HEK293 (cell line): ENCODE measurements around the gene SH2B2.
A peak's percentile ranks its signal among the peaks of the same experiment; 100 is the strongest.

Source experiments
- CTCF ChIA-PET: fragments of 350-600 bp; formaldehyde crosslinking; extraction: SDS; loops from one replicate; lab custom pipeline; 2021; ENCODE audit warnings: antibody characterized with exemption; lab: Yijun Ruan, JAX
- POLR2A ChIA-PET: fragments of 300-600 bp; formaldehyde crosslinking; extraction: SDS; loops from one replicate; lab custom pipeline; 2020; ENCODE audit warnings: antibody characterized with exemption, inconsistent platforms; lab: Yijun Ruan, JAX
- H3K27ac ChIP-seq: fragments of 200-500 bp; sonication (Bioruptor generic); 2 replicates; pipeline ENCODE4 v1.5.1; 2014; ENCODE audit warnings: low read depth, low read length, control low read depth, inconsistent platforms; ENCODE audit errors: extremely low read depth
- H3K36me3 ChIP-seq, 2 experiments: fragments of 200-500 bp in 1 of 2; sonication (Bioruptor generic) in 1 of 2; 1 replicate in 1 of 2; 2 replicates in 1 of 2; pipeline ENCODE4 v1.5.1; 2014 to 2017; ENCODE audit warnings: inconsistent platforms in 2 of 2, low read length in 2 of 2; ENCODE audit not compliant: control insufficient read depth in 2 of 2, insufficient read depth in 1 of 2
- H3K4me1 ChIP-seq: fragments of 200-500 bp; sonication (Bioruptor generic); 2 replicates; pipeline ENCODE4 v1.5.1; 2014; ENCODE audit warnings: mild to moderate bottlenecking, low read length, inconsistent platforms; ENCODE audit not compliant: control insufficient read depth, insufficient read depth
- H3K4me3 ChIP-seq: 2 replicates; pipeline ENCODE4 v1.5.1; 2011; ENCODE audit warnings: low read depth, mild to moderate bottlenecking, control low read depth, low read length, moderate library complexity
- H3K9me3 ChIP-seq: fragments of 200-500 bp; sonication (Bioruptor generic); 2 replicates; pipeline ENCODE4 v1.5.1; 2014; ENCODE audit warnings: low read depth, low read length, inconsistent platforms; ENCODE audit not compliant: control insufficient read depth, insufficient read depth
- EGR2 ChIP-seq: fragments of 450-650 bp; formaldehyde crosslinking; IDR thresholded peaks from 2 replicates; pipeline ENCODE4 v1.5.1; 2016; ENCODE audit warnings: low read depth, missing biosample characterization, missing genetic modification characterization
- GLIS1 ChIP-seq: fragments of 450-650 bp; formaldehyde crosslinking; IDR thresholded peaks from 2 replicates; pipeline ENCODE4 v1.5.1; 2016; ENCODE audit warnings: missing biosample characterization, missing genetic modification characterization
- GLIS2 ChIP-seq: fragments of 450-650 bp; formaldehyde crosslinking; IDR thresholded peaks from 2 replicates; pipeline ENCODE4 v1.5.1; 2016; ENCODE audit warnings: missing biosample characterization, missing genetic modification characterization
- MZF1 ChIP-seq: fragments of 450-650 bp; formaldehyde crosslinking; IDR thresholded peaks from 2 replicates; pipeline ENCODE4 v1.5.1; 2017; ENCODE audit warnings: missing biosample characterization, missing genetic modification characterization, borderline replicate concordance
- PRDM1 ChIP-seq: fragments of 450-650 bp; formaldehyde crosslinking; IDR thresholded peaks from 2 replicates; pipeline ENCODE4; 2016; ENCODE audit warnings: missing biosample characterization, missing genetic modification characterization
- YY2 ChIP-seq: fragments of 450-650 bp; formaldehyde crosslinking; IDR thresholded peaks from 2 replicates; pipeline ENCODE4 v1.5.1; 2016; ENCODE audit warnings: missing biosample characterization, missing genetic modification characterization
- ZFHX2 ChIP-seq: fragments of 450-650 bp; formaldehyde crosslinking; conservative IDR thresholded peaks from 2 replicates; pipeline ENCODE4 v1.5.1; 2016; ENCODE audit warnings: missing biosample characterization, missing genetic modification characterization
- ZIC2 ChIP-seq: fragments of 450-650 bp; formaldehyde crosslinking; IDR thresholded peaks from 2 replicates; pipeline ENCODE4 v1.5.1; 2016; ENCODE audit warnings: missing biosample characterization, missing genetic modification characterization
- ZNF544 ChIP-seq: fragments of 450-650 bp; formaldehyde crosslinking; IDR thresholded peaks from 2 replicates; pipeline ENCODE4 v1.5.0; 2017; ENCODE audit warnings: missing biosample characterization, missing genetic modification characterization
- ZNF600 ChIP-seq: fragments of 450-650 bp; formaldehyde crosslinking; IDR thresholded peaks from 2 replicates; pipeline ENCODE4 v1.5.1; 2016; ENCODE audit warnings: missing biosample characterization, missing genetic modification characterization
- ZNF639 ChIP-seq: fragments of 450-650 bp; formaldehyde crosslinking; IDR thresholded peaks from 2 replicates; pipeline ENCODE4 v1.5.1; 2016; ENCODE audit warnings: missing biosample characterization, missing genetic modification characterization
- TF ChIP-seq, protein P1 (sequence below): fragments of 450-650 bp; formaldehyde crosslinking; IDR thresholded peaks from 2 replicates; pipeline ENCODE4 v1.5.1; 2016; ENCODE audit warnings: missing biosample characterization, missing genetic modification characterization

The SH2B2 gene

GRCh38 chr7:102302025-102302424, 15.4 kb downstream of the SH2B2 start:
- CTCF ChIA-PET: interaction anchor here (0.6 kb wide), 1 partner anchor 26 kb away, joined by 3 read pairs; no protein-coding TSS in a partner anchor
- peaks cover 1% of the 10 kb centered on the region; the same call in 1 of the 2 replicates for H3K4me1 ChIP-seq

DNA sequence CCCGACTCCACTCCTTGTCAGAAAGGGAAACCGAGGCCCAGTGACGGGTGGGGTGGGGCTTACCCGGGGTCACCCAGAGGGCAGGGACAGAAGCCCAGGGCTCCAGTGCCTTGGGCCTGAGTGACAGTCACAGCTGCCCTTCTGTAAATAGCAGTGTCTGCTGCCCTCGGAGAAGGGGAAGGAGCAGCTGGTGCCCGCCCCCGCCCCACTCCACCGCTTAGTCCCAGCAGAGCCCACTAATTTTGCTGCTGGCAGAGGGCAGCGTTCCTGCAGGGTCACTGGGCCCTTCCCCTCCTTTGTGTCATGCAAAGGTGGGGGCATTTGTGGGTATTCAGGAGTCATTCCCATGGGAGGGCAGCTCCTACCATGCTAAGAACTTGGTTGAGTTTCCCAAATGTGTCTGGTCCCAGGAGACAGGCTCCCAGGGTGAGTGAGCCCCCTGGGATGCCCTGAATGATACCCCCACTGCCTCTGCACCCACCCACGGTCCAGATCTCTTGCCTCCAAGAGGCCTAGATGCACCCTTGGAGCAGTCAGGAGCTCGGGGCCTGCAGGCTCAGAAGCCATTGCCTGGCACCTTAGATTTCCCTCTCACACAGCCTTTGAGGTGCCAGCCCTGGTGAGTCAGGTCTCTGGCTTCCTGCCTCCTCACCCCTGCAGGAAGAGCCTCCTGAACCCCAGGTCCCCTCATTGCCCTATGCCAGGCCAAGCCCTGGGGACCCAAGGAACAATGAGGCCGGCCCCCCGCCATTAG, 17.2 kb downstream of the SH2B2 start:
- no peak overlapping the region for H3K27ac ChIP-seq
- peaks cover 7% of the 10 kb centered on the region; the same call in 1 of the 2 replicates for H3K4me1 ChIP-seq

More at GRCh38 chr7:102302025-102302424, 15.4 kb downstream of the SH2B2 start:
- TF ChIP-seq ZNF639 (tag by site-specific recombination) (no peak), YY2 (no peak), GLIS1 (tag by site-specific recombination) (peak; percentile 98), ZIC2 (peak; percentile 64), GLIS2 (tag by site-specific recombination) (peak; percentile 50; the same call in 1 of the 2 replicates)
- TF ChIP-seq, all 188 proteins: peak for 3
- POLR2A ChIA-PET: no interaction called here
- no peaks in the 10 kb centered on the region for H3K36me3 ChIP-seq
- no peaks in the 10 kb centered on the region for H3K9me3 ChIP-seq
- no peak overlapping the region for H3K27ac ChIP-seq
- H3K4me3 ChIP-seq: no peak overlapping the region

GRCh38 chr7:102304668-102305067, 18.0 kb downstream of the SH2B2 start:
- Histone ChIP-seq H3K36me3 (no peaks in the 10 kb centered on the region), H3K9me3 (no peaks in the 10 kb centered on the region), H3K27ac (no peak overlapping the region), H3K4me1 (peaks cover 7% of the 10 kb centered on the region; the same call in 1 of the 2 replicates), H3K4me3 (no peak overlapping the region)
- TF ChIP-seq ZIC2: peak; percentile 40
- no peak for TF ChIP-seq PRDM1 (tag by site-specific recombination)
- TF ChIP-seq ZNF544 (tag by site-specific recombination): no peak
- 0 out of 2 replicates have a peak, but pooled peaks have one; percentile 14 for TF ChIP-seq ZNF600 (tag by site-specific recombination)
- TF ChIP-seq, protein P1, sequence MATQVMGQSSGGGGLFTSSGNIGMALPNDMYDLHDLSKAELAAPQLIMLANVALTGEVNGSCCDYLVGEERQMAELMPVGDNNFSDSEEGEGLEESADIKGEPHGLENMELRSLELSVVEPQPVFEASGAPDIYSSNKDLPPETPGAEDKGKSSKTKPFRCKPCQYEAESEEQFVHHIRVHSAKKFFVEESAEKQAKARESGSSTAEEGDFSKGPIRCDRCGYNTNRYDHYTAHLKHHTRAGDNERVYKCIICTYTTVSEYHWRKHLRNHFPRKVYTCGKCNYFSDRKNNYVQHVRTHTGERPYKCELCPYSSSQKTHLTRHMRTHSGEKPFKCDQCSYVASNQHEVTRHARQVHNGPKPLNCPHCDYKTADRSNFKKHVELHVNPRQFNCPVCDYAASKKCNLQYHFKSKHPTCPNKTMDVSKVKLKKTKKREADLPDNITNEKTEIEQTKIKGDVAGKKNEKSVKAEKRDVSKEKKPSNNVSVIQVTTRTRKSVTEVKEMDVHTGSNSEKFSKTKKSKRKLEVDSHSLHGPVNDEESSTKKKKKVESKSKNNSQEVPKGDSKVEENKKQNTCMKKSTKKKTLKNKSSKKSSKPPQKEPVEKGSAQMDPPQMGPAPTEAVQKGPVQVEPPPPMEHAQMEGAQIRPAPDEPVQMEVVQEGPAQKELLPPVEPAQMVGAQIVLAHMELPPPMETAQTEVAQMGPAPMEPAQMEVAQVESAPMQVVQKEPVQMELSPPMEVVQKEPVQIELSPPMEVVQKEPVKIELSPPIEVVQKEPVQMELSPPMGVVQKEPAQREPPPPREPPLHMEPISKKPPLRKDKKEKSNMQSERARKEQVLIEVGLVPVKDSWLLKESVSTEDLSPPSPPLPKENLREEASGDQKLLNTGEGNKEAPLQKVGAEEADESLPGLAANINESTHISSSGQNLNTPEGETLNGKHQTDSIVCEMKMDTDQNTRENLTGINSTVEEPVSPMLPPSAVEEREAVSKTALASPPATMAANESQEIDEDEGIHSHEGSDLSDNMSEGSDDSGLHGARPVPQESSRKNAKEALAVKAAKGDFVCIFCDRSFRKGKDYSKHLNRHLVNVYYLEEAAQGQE: 0 out of 2 replicates have a peak, but pooled peaks have one; percentile 25
- ChIA-PET CTCF (no interaction called here), POLR2A (no interaction called here)

More for the DNA sequence above, 17.2 kb downstream of the SH2B2 start:
- ChIA-PET CTCF (no interaction called here), POLR2A (no interaction called here)
- TF ChIP-seq GLIS1 (tag by site-specific recombination): peak; percentile 81
- peak; percentile 40 for TF ChIP-seq ZFHX2 (tag by site-specific recombination)
- TF ChIP-seq MZF1 (tag by site-specific recombination): no peak
- 0 out of 2 replicates have a peak, but pooled peaks have one; percentile 39 for TF ChIP-seq EGR2 (tag by site-specific recombination)
- no peak overlapping the region for H3K4me3 ChIP-seq
- H3K36me3 ChIP-seq: no peaks in the 10 kb centered on the region
- no peaks in the 10 kb centered on the region for H3K9me3 ChIP-seq
